Karpas-422 (cell line): Measurements from ENCODE around the gene C17orf50. TPM values are rescaled to one million over a fixed set of nuclear protein-coding genes. Genes with fewer than 3 reads are reported as not detected.

Source experiments
- DNase-seq: peaks from one replicate; pipeline ENCODE4 v3.0.0-alpha.2; 2015
- H2AFZ ChIP-seq: fragments of 200-600 bp; sonication (generic); 2 replicates; pipeline ENCODE4 v1.6.1; 2014; ENCODE audit warnings: antibody characterized with exemption, low read length, mixed read lengths
- H3K27ac ChIP-seq: fragments of 200-600 bp; sonication (generic); 2 replicates; pipeline ENCODE4 v1.5.1; 2014; ENCODE audit warnings: mild to moderate bottlenecking, low read length, moderate library complexity
- H3K27me3 ChIP-seq: fragments of 200-600 bp; sonication (generic); 2 replicates; pipeline ENCODE4 v1.6.1; 2014; ENCODE audit warnings: low read length, mixed read lengths
- H3K36me3 ChIP-seq: fragments of 200-600 bp; sonication (generic); 2 replicates; pipeline ENCODE4 v1.6.1; 2014; ENCODE audit warnings: low read length, mixed read lengths; ENCODE audit not compliant: insufficient read depth
- H3K4me1 ChIP-seq: fragments of 200-600 bp; sonication (generic); 2 replicates; pipeline ENCODE4 v1.6.1; 2014; ENCODE audit warnings: mild to moderate bottlenecking, low read length, mixed read lengths
- H3K4me2 ChIP-seq: fragments of 200-600 bp; sonication (generic); 2 replicates; pipeline ENCODE4 v1.6.1; 2014; ENCODE audit warnings: low read length, low read depth, mild to moderate bottlenecking; ENCODE audit not compliant: poor library complexity, severe bottlenecking
- H3K4me3 ChIP-seq: fragments of 200-600 bp; sonication (generic); 2 replicates; pipeline ENCODE4 v1.5.1; 2014; ENCODE audit warnings: mild to moderate bottlenecking, antibody characterized with exemption, low read length, mixed read lengths
- H3K79me2 ChIP-seq: fragments of 200-600 bp; sonication (generic); 2 replicates; pipeline ENCODE4 v1.6.1; 2014; ENCODE audit warnings: mild to moderate bottlenecking, low read length, mixed read lengths
- H3K9ac ChIP-seq: fragments of 200-600 bp; sonication (generic); 2 replicates; pipeline ENCODE4 v1.6.0; 2014; ENCODE audit warnings: low read length
- H3K9me2 ChIP-seq: fragments of 200-600 bp; sonication (generic), shearing (Covaris generic); replicated peaks from 2 replicates; pipeline ENCODE4 v1.6.0; 2014; ENCODE audit warnings: mild to moderate bottlenecking, low read length, moderate library complexity; ENCODE audit not compliant: insufficient read depth
- H3K9me3 ChIP-seq: fragments of 300-700, 200-600 bp; sonication (generic); 2 replicates; pipeline ENCODE4 v1.6.1; 2014; ENCODE audit warnings: low read length, mixed read lengths
- H4K20me1 ChIP-seq: fragments of 200-600 bp; sonication (generic); 2 replicates; pipeline ENCODE4 v1.6.1; 2014; ENCODE audit warnings: mild to moderate bottlenecking, antibody characterized with exemption, low read length, low read depth; ENCODE audit not compliant: insufficient read depth
- total RNA-seq: library from RNA; depleted of rRNA; stranded (reverse); fragments of >200 nt; shearing (Covaris generic); gene quantifications from 2 replicates; pipeline ENCODE4 v1.2.3, GENCODE V29; 2014; ENCODE audit warnings: low replicate concordance

Gene C17orf50
- total RNA-seq, 1 experiment from 2014 or later, result not detected

DNA sequence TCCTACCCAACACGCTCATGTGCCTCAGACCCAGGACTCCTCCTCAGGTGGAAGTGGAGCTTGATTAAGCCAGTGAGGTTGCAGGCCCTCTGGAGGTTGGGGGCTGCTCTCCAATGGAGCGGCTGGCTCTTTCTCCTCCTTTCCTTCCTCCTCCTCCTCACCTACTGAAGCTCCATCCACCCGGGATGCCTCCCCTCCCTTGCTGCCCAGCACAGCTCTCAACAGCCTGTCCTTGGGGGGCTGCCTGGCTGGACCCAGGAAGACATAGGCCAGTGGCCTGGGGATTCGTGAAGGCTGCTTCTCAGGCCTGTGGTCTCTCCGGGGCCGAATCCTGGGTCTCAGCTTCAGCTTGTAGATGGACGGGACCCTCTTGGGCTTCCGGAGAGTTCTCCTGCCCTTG, 15.9 kb upstream of the C17orf50 start:
- H2AFZ ChIP-seq, result no peak overlapping the region

GRCh38 chr17:35745246-35745645, 15.4 kb upstream of the C17orf50 start:
- no peaks in the 10 kb centered on the region for H3K36me3 ChIP-seq
- H3K27ac ChIP-seq, result no peak overlapping the region
- H3K4me2 ChIP-seq, result no peak overlapping the region
- H3K9me3 ChIP-seq, result no peaks in the 10 kb centered on the region
- no peaks in the 10 kb centered on the region for H3K9me2 ChIP-seq
- H2AFZ ChIP-seq, result no peak overlapping the region
- no peaks in the 10 kb centered on the region for H3K4me1 ChIP-seq
- H4K20me1 ChIP-seq, result 0 out of 2 replicates have a peak, but pooled peaks cover 4% of the 10 kb centered on the region
- no peaks in the 10 kb centered on the region for H3K27me3 ChIP-seq
- no peak overlapping the region for H3K4me3 ChIP-seq
- DNase-seq, result no peak
- H3K9ac ChIP-seq, result no peak overlapping the region
- H3K79me2 ChIP-seq, result no peaks in the 10 kb centered on the region

More for the DNA sequence above, 15.9 kb upstream of the C17orf50 start:
- no peaks in the 10 kb centered on the region for H3K36me3 ChIP-seq
- no peak for DNase-seq
- no peak overlapping the region for H3K4me2 ChIP-seq
- H3K4me1 ChIP-seq, result no peaks in the 10 kb centered on the region
- no peaks in the 10 kb centered on the region for H3K27me3 ChIP-seq
- H3K9me3 ChIP-seq, result no peaks in the 10 kb centered on the region
- H3K4me3 ChIP-seq, result no peak overlapping the region
- H3K27ac ChIP-seq, result no peak overlapping the region
- H3K9me2 ChIP-seq, result no peaks in the 10 kb centered on the region
- H3K9ac ChIP-seq, result no peak overlapping the region
- 0 out of 2 replicates have a peak, but pooled peaks cover 4% of the 10 kb centered on the region for H4K20me1 ChIP-seq
- no peaks in the 10 kb centered on the region for H3K79me2 ChIP-seq

- no peaks in the 10 kb centered on the region for H3K9me2 ChIP-seq
- no peaks in the 10 kb centered on the region for H3K79me2 ChIP-seq
- H3K4me3 ChIP-seq, result no peak overlapping the region
- H3K9ac ChIP-seq, result no peak overlapping the region
- no peaks in the 10 kb centered on the region for H3K27me3 ChIP-seq
- no peaks in the 10 kb centered on the region for H3K9me3 ChIP-seq
- H4K20me1 ChIP-seq, result 0 out of 2 replicates have a peak, but pooled peaks cover 4% of the 10 kb centered on the region
- no peaks in the 10 kb centered on the region for H3K4me1 ChIP-seq
- H3K4me2 ChIP-seq, result no peak overlapping the region
- H3K27ac ChIP-seq, result no peak overlapping the region
- H2AFZ ChIP-seq, result no peak overlapping the region
- H3K36me3 ChIP-seq, result no peaks in the 10 kb centered on the region
- DNase-seq, result no peak
These were observed 14.9 kb upstream of the C17orf50 start for GRCh38 chr17:35745749-35746320.

DNA sequence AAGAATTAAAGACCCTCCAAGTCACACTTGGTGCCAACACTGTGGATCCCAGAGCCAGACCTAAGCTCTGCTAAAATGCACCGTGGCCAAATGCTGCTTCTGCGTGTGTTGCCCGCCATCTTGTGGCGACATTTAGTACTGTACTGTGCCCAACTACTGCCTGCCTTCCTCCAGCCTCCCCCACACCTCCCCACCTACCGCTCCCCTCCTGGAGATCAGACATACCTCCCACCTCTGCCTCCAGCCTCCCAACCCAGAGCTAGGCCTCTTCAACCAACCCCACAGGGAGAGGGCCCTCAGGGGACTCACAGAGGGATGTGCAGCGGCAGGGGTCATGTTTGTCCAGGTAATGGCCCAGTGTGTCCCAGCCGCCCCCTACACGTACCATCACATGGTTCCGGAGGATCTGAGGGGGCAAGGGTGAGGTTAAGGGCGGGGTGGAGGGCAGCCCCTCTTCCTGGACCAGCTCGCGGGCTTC, 13.1 kb upstream of the C17orf50 start:
- Histone ChIP-seq H3K27me3 (no peaks in the 10 kb centered on the region), H3K9me3 (no peaks in the 10 kb centered on the region), H3K79me2 (no peaks in the 10 kb centered on the region), H3K4me2 (no peak overlapping the region), H3K4me3 (no peak overlapping the region), H3K9me2 (no peaks in the 10 kb centered on the region), H2AFZ (no peak overlapping the region), H3K27ac (no peak overlapping the region), H3K9ac (no peak overlapping the region), H4K20me1 (0 out of 2 replicates have a peak, but pooled peaks cover 4% of the 10 kb centered on the region), H3K4me1 (no peaks in the 10 kb centered on the region), H3K36me3 (no peaks in the 10 kb centered on the region)
- DNase-seq, result peak; percentile 92

GRCh38 chr17:35748341-35748841, 12.3 kb upstream of the C17orf50 start:
- no peak for DNase-seq
- no peaks in the 10 kb centered on the region for H3K36me3 ChIP-seq
- no peak overlapping the region for H3K4me3 ChIP-seq
- no peaks in the 10 kb centered on the region for H3K9me2 ChIP-seq
- H4K20me1 ChIP-seq, result 0 out of 2 replicates have a peak, but pooled peaks cover 2% of the 10 kb centered on the region
- H3K79me2 ChIP-seq, result no peaks in the 10 kb centered on the region
- no peak overlapping the region for H3K4me2 ChIP-seq
- no peaks in the 10 kb centered on the region for H3K4me1 ChIP-seq
- no peaks in the 10 kb centered on the region for H3K9me3 ChIP-seq
- no peak overlapping the region for H3K9ac ChIP-seq
- H3K27me3 ChIP-seq, result no peaks in the 10 kb centered on the region
- H2AFZ ChIP-seq, result no peak overlapping the region
- no peak overlapping the region for H3K27ac ChIP-seq

DNA sequence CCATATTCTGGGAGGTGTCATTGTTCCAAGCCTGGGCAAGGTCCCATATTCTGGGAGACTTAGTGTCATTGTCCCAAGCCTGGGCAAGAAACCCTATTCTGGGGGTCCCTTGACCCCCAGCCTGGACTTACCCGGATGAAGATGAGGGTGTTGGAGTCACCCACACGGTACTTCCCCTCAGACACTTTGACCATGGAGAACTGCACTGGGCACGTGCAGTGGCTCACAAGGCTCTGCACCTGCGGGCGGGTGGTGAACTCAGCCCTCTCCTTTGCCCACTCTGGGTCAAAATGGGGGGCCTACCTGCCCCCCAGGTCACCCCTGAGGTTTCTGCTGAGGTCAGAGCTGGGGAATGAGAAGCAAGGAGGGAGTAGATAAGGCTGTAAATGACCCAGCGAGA, 11.7 kb upstream of the C17orf50 start:
- Histone ChIP-seq H4K20me1 (no peaks in the 10 kb centered on the region), H3K9ac (no peak overlapping the region), H3K4me1 (no peaks in the 10 kb centered on the region)

DNA sequence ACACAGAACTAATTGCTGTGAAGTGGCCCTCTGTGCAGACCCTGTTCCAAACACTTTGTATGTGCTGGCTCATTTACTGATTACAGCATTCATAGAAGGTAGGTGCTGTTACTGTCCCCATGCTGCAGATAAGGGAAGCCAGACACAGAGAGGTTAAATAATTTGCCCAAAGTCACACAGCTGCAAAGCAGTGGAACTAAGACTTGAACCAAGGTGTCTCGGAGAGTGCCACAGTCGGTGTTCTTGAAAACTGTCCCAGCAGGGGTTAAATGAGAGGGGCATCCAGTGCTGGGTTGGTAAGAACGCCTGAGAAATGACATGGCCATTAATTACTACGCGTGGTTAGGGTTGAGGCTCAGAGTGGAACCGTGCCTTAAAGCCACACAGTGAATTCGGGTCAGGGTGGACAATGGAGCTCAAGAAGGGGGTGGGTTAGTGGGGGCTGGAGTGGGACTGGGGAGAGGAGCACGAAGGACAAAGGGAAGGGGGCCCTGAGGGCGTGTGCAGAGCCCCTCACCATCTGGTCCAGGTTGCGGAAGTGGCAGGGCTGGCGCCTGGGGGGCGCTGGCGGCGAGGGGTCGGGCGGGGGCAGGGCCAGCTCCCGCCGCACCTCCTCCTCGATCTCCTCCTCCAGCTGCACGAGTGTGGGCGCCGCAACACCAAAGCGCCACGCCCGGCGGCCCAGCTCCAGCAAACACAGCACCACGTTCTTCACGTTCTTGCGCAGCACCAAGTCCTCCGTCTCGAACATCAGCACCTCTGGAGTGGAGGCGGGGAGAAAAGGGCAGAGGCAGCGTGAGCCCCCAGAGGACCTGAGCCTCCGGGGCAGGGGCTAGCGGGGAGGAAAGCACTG, 10.9 kb upstream of the C17orf50 start:
- Histone ChIP-seq H3K4me1 (no peaks in the 10 kb centered on the region), H3K9me2 (no peaks in the 10 kb centered on the region), H4K20me1 (no peaks in the 10 kb centered on the region), H3K36me3 (no peaks in the 10 kb centered on the region), H3K4me3 (no peak overlapping the region), H3K4me2 (no peak overlapping the region), H3K9me3 (no peaks in the 10 kb centered on the region), H2AFZ (no peak overlapping the region), H3K27me3 (no peaks in the 10 kb centered on the region), H3K27ac (no peak overlapping the region), H3K79me2 (no peaks in the 10 kb centered on the region), H3K9ac (no peak overlapping the region)
- no peak for DNase-seq

More for the DNA sequence above, 11.7 kb upstream of the C17orf50 start:
- Histone ChIP-seq H3K27me3 (no peaks in the 10 kb centered on the region), H2AFZ (no peak overlapping the region), H3K9me2 (no peaks in the 10 kb centered on the region), H3K4me3 (no peak overlapping the region), H3K79me2 (no peaks in the 10 kb centered on the region), H3K27ac (no peak overlapping the region), H3K36me3 (no peaks in the 10 kb centered on the region), H3K9me3 (no peaks in the 10 kb centered on the region), H3K4me2 (no peak overlapping the region)
- no peak for DNase-seq
